MM.1S (cell line): ENCODE data around the gene TBC1D5.
A peak's percentile ranks its signal among the peaks of the same experiment; 100 is the strongest.

Experiments used
- EZH2 ChIP-seq: fragments of 300-600 bp; sonication (generic); optimal IDR thresholded peaks from 2 replicates; pipeline ENCODE3; 2017; ENCODE audit warnings: low read depth, mild to moderate bottlenecking, antibody characterized with exemption, low read length, mixed read lengths
- TF ChIP-seq, protein P1 (sequence below): fragments of 300-600 bp; sonication (generic); IDR thresholded peaks from 2 replicates; pipeline ENCODE4 v1.5.1; 2016; ENCODE audit warnings: antibody characterized with exemption, low read length, mixed read lengths

DNA sequence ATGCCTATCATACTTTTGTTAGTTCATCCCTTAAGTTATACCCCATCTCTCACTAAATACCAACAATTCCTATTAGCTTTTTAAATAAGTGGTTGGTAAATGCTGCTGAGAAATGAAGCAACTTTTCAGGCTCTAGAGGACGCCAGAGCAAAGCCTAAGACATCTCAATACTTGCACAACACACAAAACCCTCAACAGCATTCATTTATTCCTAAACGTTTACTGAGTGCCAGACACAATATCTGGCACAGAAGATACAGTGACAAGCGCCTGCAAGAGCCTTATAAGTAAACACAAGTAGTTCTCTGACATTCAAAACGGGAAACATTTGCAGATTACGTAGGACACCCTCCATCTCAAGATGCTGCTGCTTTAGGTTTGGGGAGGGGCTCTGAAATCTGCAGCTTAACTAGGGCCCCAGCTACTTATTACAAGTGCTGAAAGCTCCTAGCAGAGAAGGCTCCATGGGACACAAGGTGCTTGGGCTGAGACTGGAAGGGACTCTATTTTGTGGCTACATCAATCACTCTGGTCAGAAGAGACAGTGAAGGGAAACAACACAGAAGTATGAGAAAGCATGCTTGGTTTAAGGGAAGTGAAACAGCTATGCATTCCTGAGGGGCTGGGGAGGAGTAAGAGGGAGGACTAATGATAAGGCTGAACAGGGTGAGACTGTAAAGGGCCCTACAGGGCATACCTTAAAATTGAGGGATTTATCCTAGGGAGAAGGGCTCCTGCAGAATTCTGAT lies 546.4 kb downstream of the TBC1D5 start:
- TF ChIP-seq, protein P1, sequence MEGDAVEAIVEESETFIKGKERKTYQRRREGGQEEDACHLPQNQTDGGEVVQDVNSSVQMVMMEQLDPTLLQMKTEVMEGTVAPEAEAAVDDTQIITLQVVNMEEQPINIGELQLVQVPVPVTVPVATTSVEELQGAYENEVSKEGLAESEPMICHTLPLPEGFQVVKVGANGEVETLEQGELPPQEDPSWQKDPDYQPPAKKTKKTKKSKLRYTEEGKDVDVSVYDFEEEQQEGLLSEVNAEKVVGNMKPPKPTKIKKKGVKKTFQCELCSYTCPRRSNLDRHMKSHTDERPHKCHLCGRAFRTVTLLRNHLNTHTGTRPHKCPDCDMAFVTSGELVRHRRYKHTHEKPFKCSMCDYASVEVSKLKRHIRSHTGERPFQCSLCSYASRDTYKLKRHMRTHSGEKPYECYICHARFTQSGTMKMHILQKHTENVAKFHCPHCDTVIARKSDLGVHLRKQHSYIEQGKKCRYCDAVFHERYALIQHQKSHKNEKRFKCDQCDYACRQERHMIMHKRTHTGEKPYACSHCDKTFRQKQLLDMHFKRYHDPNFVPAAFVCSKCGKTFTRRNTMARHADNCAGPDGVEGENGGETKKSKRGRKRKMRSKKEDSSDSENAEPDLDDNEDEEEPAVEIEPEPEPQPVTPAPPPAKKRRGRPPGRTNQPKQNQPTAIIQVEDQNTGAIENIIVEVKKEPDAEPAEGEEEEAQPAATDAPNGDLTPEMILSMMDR: peak; percentile 36
- TF ChIP-seq EZH2: no peak
